Left renal pelvis (tissue), 4 donors: ENCODE results near the gene MAP3K6. TPM values are rescaled to one million over a fixed set of nuclear protein-coding genes. Genes with fewer than 3 reads are reported as not detected.

Source experiments
- DNase-seq, 4 donors: peaks; one replicate each; pipeline ENCODE4 v3.0.0-alpha.2; 2013; ENCODE audit warnings: low read depth in 4 of 4, low spot score in 3 of 4
- polyA plus RNA-seq, 4 donors: library from polyadenylated mRNA; unstranded; fragments of 120-200 nt; gene quantifications; one replicate each; pipeline ENCODE4 v1.2.1, GENCODE V29; 2013; ENCODE audit not compliant: insufficient read length in 4 of 4

Gene MAP3K6
- polyA plus RNA-seq, 4 donors, result 9.0 to 15.1 (median 9.5) TPM

- no peak for DNase-seq
Observed at GRCh38 chr1:27357281-27358037, 9.3 kb downstream of the MAP3K6 start.

- no peak for DNase-seq
Observed at GRCh38 chr1:27356619-27357280, 10.0 kb downstream of the MAP3K6 start.

- DNase-seq, result no peak
Observed at GRCh38 chr1:27356277-27356618, 10.5 kb downstream of the MAP3K6 start.

- DNase-seq, result no peak
Observed at GRCh38 chr1:27355683-27356082, 11.1 kb downstream of the MAP3K6 start.

GRCh38 chr1:27353629-27354028 is 13.1 kb downstream of the MAP3K6 start:
- no peak for DNase-seq

- DNase-seq, result no peak
Observed at GRCh38 chr1:27353166-27353565, 13.6 kb downstream of the MAP3K6 start.

- DNase-seq, result no peak
Observed at GRCh38 chr1:27351541-27352107, 15.1 kb downstream of the MAP3K6 start.

- DNase-seq, result no peak
Observed at GRCh38 chr1:27350663-27351540, 15.9 kb downstream of the MAP3K6 start.

- no peak for DNase-seq
Observed at GRCh38 chr1:27349784-27350662, 16.7 kb downstream of the MAP3K6 start.

- DNase-seq, result no peak
Observed at GRCh38 chr1:27348861-27349783, 17.6 kb downstream of the MAP3K6 start.

GRCh38 chr1:27346991-27347624 is 19.7 kb downstream of the MAP3K6 start:
- DNase-seq, result no peak

GRCh38 chr1:27346357-27346756 is 20.4 kb downstream of the MAP3K6 start:
- no peak for DNase-seq

GRCh38 chr1:27345272-27345671 is 21.5 kb downstream of the MAP3K6 start:
- no peak for DNase-seq

GRCh38 chr1:27343639-27344025 is 23.1 kb downstream of the MAP3K6 start:
- no peak for DNase-seq

- DNase-seq, result no peak
Observed at GRCh38 chr1:27342778-27343638, 23.8 kb downstream of the MAP3K6 start.

GRCh38 chr1:27342391-27342777 is 24.4 kb downstream of the MAP3K6 start:
- no peak for DNase-seq

- no peak for DNase-seq
Observed at GRCh38 chr1:27341525-27342252, 25.1 kb downstream of the MAP3K6 start, which contains the start of gene SYTL1. TSS of gene SYTL1 (plus strand) at chr1:27342022. CDS start at chr1:27345335, 3,313 bp downstream.
